ENCODE data around the gene WNK2.

Gene WNK2

GRCh38 chr9:93211654-93212001 lies 27.7 kb downstream of the WNK2 start:
- no peak for TF ChIP-seq Cebpa-rat (IDR thresholded peaks at IDR 0.05)
- Histone ChIP-seq H3K36me3 (peaks cover 5% of the 10 kb centered on the region; the same call in 1 of the 2 replicates), H3K9ac (no peak overlapping the region), H3K4me1 (peaks cover 45% of the 10 kb centered on the region), H3K27ac (no peak overlapping the region), H3K4me2 (no peak overlapping the region), H4K20me1 (no peaks in the 10 kb centered on the region), H3K4me3 (no peak overlapping the region), H3K27me3 (no peaks in the 10 kb centered on the region), H3K9me3 (peaks cover 11% of the 10 kb centered on the region)

DNA sequence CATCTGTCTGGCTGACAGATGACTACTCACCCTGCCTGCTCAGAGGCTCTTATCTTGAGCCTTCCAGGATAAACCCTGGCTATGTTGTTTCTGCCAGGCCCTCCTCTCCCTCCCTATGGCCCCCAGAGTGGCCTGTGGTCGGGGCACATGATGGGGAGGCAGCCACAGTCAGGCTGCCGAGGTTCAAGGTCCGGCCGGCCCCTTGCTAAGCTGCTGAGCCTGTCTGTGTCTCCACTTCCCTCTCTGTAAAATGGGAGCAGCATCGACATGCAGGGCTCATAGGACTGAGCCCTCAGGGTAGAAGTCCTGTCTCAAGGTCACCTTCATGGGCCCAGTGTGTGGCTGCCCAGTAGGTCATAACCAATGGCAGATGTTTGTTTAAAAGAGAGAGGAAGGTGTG lies 28.5 kb downstream of the WNK2 start:
- Histone ChIP-seq H3K4me3 (no peak overlapping the region), H4K20me1 (no peaks in the 10 kb centered on the region; the same call in 1 of the 2 replicates), H3K27ac (no peak overlapping the region), H3K9me3 (peaks cover 11% of the 10 kb centered on the region), H3K4me1 (peaks cover 38% of the 10 kb centered on the region), H3K9ac (no peak overlapping the region), H3K4me2 (no peak overlapping the region), H3K36me3 (peaks cover 5% of the 10 kb centered on the region; the same call in 1 of the 2 replicates), H3K27me3 (no peaks in the 10 kb centered on the region)
- no peak for TF ChIP-seq Cebpa-rat (IDR thresholded peaks at IDR 0.05)

DNA sequence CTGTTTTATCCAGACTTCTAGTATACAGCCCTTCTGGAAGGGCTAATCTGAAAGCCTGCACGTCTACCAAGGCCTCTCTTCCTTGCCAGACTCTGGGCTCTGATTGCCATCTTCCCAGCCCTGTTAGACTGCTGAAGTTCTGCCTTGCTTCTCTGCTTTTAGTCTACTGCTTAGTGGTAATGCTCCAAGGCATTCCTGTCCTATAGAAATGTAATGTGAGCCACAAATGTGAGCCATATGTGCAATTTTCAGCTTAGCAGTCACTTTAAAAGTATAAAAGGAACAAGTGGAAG lies 32.1 kb downstream of the WNK2 start:
- no peak overlapping the region for H3K4me3 ChIP-seq
- peaks cover 5% of the 10 kb centered on the region; the same call in 1 of the 2 replicates for H3K36me3 ChIP-seq
- peaks cover 11% of the 10 kb centered on the region for H3K9me3 ChIP-seq
- H3K9ac ChIP-seq = no peak overlapping the region
- no peaks in the 10 kb centered on the region for H3K27me3 ChIP-seq
- no peak for TF ChIP-seq Cebpa-rat (IDR thresholded peaks at IDR 0.05)
- peaks cover 37% of the 10 kb centered on the region for H3K4me1 ChIP-seq
- H3K27ac ChIP-seq = no peak overlapping the region
- peaks cover 31% of the 10 kb centered on the region for H4K20me1 ChIP-seq
- H3K4me2 ChIP-seq = no peak overlapping the region

DNA sequence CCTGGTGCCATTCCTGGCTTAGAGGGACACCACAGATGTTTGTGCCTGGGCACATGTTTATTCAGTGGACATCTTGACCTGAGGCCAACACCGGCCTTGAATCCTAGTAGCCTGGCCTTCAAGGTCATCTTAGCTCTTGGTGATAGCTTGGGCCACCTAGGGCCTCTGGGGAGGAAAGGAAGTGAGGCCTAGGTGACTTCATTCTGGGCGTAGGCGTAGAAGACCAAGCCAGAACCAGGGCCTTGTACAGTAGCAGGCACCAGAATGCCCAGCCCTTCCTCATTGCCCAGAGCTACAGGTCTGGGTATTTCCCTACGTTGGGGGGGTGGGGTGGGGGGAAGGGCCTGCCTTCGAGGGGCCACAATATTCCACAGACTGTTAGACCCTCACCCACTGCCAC lies 33.8 kb downstream of the WNK2 start:
- Histone ChIP-seq H3K4me2 (peak overlapping the region; percentile 97; the same call in 1 of the 2 replicates), H3K9me3 (peaks cover 11% of the 10 kb centered on the region), H3K36me3 (no peaks in the 10 kb centered on the region), H3K27ac (0 out of 2 replicates have a peak overlapping the region, but pooled peaks have one; percentile 68), H4K20me1 (peaks cover 32% of the 10 kb centered on the region), H3K4me3 (no peak overlapping the region), H3K9ac (no peak overlapping the region), H3K4me1 (peaks cover 52% of the 10 kb centered on the region), H3K27me3 (no peaks in the 10 kb centered on the region)
- TF ChIP-seq Cebpa-rat (IDR thresholded peaks at IDR 0.05) = no peak

- peak overlapping the region; percentile 97 for H3K4me2 ChIP-seq
- H3K9me3 ChIP-seq = peaks cover 11% of the 10 kb centered on the region
These were observed 34.2 kb downstream of the WNK2 start for GRCh38 chr9:93218161-93218560.

DNA sequence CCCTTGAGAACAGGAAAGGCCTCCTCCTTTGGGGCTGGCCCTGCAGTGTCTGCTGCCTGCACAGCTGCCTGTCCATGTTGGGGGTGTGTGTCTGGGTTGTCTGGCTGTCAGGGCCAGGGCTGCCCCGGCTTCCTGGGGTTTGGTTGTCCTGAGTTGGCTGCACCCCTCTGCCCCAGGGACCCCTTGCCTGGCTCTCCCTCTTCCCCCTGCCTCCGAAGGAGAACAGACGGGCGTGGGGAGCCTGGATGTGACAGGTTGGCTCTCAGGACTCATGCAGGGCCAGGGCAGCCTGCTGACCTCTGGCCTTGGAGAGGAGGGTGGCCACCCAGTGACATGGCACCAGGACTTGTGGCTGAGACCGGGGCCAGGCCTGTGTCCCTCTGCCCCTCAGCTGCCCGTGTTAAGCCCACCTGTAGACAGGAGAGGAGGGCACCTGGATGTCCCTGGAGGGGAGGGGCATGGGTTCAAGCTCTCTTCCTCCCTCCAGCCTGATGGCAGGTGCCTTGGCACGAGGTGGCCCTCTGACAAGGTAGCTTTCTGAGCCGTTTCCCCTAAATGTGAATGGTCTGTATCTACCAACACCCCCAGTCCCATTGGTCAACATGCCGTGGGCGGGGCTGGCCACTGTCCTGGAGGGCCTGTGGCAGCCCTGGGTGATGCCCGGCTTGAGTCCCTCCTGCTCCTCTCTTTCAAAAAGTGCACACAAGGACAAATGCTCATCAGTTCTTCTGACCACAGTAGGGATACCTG lies 34.9 kb downstream of the WNK2 start:
- Histone ChIP-seq H3K4me2 (peak overlapping the region; percentile 97), H4K20me1 (peaks cover 35% of the 10 kb centered on the region), H3K36me3 (no peaks in the 10 kb centered on the region), H3K4me3 (0 out of 2 replicates have a peak overlapping the region, but pooled peaks have one; percentile 25), H3K4me1 (peaks cover 64% of the 10 kb centered on the region), H3K27ac (peak overlapping the region; percentile 68), H3K9me3 (peaks cover 11% of the 10 kb centered on the region), H3K9ac (peak overlapping the region; percentile 45; the same call in 1 of the 2 replicates), H3K27me3 (no peaks in the 10 kb centered on the region)
- TF ChIP-seq Cebpa-rat (IDR thresholded peaks at IDR 0.05) = no peak

More at GRCh38 chr9:93218161-93218560, 34.2 kb downstream of the WNK2 start:
- H3K27ac ChIP-seq = peak overlapping the region; percentile 68
- no peaks in the 10 kb centered on the region for H3K36me3 ChIP-seq
- peaks cover 32% of the 10 kb centered on the region for H4K20me1 ChIP-seq
- peaks cover 57% of the 10 kb centered on the region for H3K4me1 ChIP-seq
- H3K27me3 ChIP-seq = no peaks in the 10 kb centered on the region
- TF ChIP-seq Cebpa-rat (IDR thresholded peaks at IDR 0.05) = no peak
- peak overlapping the region; percentile 45; the same call in 1 of the 2 replicates for H3K9ac ChIP-seq
- no peak overlapping the region for H3K4me3 ChIP-seq

DNA sequence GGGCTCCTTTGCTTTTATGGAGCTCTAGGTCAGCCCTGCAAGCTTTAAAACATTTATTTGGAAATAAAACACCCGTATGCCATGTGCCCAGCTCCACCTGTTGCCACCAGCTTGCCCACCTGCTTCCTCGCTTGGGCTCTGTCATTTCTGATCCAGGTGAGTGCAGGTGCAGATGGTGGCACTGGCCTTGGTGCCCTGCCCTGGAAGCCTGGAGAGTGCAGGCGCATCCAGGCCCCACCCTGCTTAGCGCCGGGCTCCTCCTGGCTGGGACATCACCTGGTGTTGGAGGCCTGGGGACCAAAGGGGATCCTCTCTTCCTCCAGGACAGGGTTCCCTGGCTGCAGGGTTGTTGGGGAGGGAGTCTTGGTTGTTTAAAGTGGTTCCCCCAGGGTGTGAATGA lies 35.8 kb downstream of the WNK2 start:
- 0 out of 2 replicates have a peak overlapping the region, but pooled peaks have one; percentile 9 for H3K9ac ChIP-seq
- H3K9me3 ChIP-seq = peaks cover 11% of the 10 kb centered on the region
- peaks cover 72% of the 10 kb centered on the region for H3K4me1 ChIP-seq
- peak overlapping the region; percentile 68 for H3K27ac ChIP-seq
- H4K20me1 ChIP-seq = peaks cover 44% of the 10 kb centered on the region
- no peak for TF ChIP-seq Cebpa-rat (IDR thresholded peaks at IDR 0.05)
- no peaks in the 10 kb centered on the region for H3K36me3 ChIP-seq
- H3K27me3 ChIP-seq = no peaks in the 10 kb centered on the region
- no peak overlapping the region; the same call in 1 of the 2 replicates for H3K4me3 ChIP-seq
- peak overlapping the region; percentile 97 for H3K4me2 ChIP-seq

GRCh38 chr9:93220627-93221026 lies 36.7 kb downstream of the WNK2 start:
- H3K36me3 ChIP-seq = no peaks in the 10 kb centered on the region
- peak overlapping the region; percentile 97 for H3K4me2 ChIP-seq
- H3K4me1 ChIP-seq = peaks cover 82% of the 10 kb centered on the region
- H3K27ac ChIP-seq = peak overlapping the region; percentile 54
- peaks cover 47% of the 10 kb centered on the region for H4K20me1 ChIP-seq
- no peak overlapping the region for H3K4me3 ChIP-seq
- H3K9ac ChIP-seq = 0 out of 2 replicates have a peak overlapping the region, but pooled peaks have one; percentile 20
- no peaks in the 10 kb centered on the region for H3K27me3 ChIP-seq
- TF ChIP-seq Cebpa-rat (IDR thresholded peaks at IDR 0.05) = no peak
- H3K9me3 ChIP-seq = peaks cover 2% of the 10 kb centered on the region; the same call in 1 of the 2 replicates

- Histone ChIP-seq H3K4me3 (no peak overlapping the region), H3K27me3 (no peaks in the 10 kb centered on the region), H3K4me2 (peak overlapping the region; percentile 97), H3K27ac (no peak overlapping the region), H3K4me1 (peaks cover 86% of the 10 kb centered on the region), H3K36me3 (no peaks in the 10 kb centered on the region), H4K20me1 (peaks cover 47% of the 10 kb centered on the region), H3K9ac (no peak overlapping the region), H3K9me3 (no peaks in the 10 kb centered on the region)
- TF ChIP-seq Cebpa-rat (IDR thresholded peaks at IDR 0.05) = no peak
These were observed 37.1 kb downstream of the WNK2 start for GRCh38 chr9:93221044-93221443.

DNA sequence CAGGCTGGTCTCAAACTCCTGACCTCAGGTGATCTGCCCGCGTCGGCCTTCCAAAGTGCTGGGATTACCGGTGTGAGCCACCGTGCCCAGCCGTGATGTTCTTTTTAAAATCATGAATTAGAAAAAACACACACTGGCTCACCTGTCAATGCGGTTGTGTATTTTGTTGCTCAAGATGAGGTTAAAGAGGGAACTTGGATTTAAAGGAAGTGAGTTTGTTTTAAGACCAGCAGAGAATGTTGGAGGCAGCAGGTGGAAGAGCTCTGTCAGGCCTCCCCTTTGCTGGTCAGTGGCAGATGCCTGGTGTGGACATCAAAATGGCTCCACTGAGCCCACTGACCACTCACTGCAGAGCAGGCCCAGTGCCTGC lies 38.9 kb downstream of the WNK2 start:
- Histone ChIP-seq H3K27ac (peak overlapping the region; percentile 69), H4K20me1 (peaks cover 47% of the 10 kb centered on the region), H3K36me3 (no peaks in the 10 kb centered on the region), H3K27me3 (no peaks in the 10 kb centered on the region), H3K9ac (peak overlapping the region; percentile 34; the same call in 1 of the 2 replicates), H3K4me3 (peak overlapping the region; percentile 36; the same call in 1 of the 2 replicates), H3K4me2 (peak overlapping the region; percentile 97), H3K4me1 (peaks cover 89% of the 10 kb centered on the region), H3K9me3 (no peaks in the 10 kb centered on the region)
- no peak for TF ChIP-seq Cebpa-rat (IDR thresholded peaks at IDR 0.05)
